ENCODE results near the gene ASIC1.
"Not testable (repeated sequence)": the region's sequence is repeated elsewhere in the genome, so short reads cannot be mapped to it uniquely, and the experiment has no call there.

The ASIC1 gene

DNA sequence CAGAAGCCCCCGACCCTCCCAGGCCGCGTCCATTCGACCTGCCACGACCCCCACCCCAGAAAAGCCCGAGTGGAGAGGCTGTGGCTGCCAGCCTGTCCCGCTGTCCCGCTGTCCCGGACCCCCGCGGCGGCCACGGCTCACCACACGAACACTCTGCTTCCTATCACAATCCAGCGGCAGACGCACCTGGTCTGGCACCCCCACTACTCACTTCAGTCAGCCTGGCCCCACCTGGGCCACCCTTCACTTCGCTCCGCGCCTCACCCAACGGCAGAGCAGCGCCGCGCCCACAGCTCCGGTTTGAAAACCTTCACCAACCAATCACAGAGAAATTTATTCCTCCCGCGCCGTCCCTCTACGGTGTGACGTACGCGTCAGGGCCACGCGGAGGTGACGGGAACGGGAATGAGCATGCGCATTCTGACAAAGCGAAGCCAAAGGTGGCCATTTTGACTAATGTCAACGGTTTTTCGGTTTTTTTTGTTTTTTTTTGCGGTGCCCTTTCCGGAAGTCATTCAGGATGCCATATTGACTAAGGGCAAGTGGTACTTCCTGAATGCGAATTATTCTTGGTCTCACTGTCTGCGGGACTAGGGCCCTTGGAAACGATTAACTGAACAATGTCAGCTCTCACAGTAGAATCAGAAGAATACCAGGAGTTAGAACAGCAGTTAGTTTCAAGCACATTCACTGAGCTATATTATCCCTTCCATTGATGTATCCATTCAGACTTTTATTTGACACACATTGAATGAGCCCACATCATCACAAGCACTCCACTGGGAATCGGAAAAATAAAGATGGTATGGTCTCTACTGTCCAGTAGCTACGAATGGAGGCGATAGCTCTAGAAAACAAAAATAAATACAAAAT, 32.0 kb upstream of the ASIC1 start, which contains the start of gene RACGAP1:
TSS of gene RACGAP1 (minus strand) at position 308 of the 873 bp plus-strand sequence. CDS start 8,779 bp downstream, outside the sequence.
- DNase-seq (ENCODE audit: low spot score), result peak; percentile 98
- TF ChIP-seq, protein P1, sequence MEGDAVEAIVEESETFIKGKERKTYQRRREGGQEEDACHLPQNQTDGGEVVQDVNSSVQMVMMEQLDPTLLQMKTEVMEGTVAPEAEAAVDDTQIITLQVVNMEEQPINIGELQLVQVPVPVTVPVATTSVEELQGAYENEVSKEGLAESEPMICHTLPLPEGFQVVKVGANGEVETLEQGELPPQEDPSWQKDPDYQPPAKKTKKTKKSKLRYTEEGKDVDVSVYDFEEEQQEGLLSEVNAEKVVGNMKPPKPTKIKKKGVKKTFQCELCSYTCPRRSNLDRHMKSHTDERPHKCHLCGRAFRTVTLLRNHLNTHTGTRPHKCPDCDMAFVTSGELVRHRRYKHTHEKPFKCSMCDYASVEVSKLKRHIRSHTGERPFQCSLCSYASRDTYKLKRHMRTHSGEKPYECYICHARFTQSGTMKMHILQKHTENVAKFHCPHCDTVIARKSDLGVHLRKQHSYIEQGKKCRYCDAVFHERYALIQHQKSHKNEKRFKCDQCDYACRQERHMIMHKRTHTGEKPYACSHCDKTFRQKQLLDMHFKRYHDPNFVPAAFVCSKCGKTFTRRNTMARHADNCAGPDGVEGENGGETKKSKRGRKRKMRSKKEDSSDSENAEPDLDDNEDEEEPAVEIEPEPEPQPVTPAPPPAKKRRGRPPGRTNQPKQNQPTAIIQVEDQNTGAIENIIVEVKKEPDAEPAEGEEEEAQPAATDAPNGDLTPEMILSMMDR (IDR thresholded peaks at IDR 0.05; ENCODE audit: borderline replicate concordance, control extremely low read depth, extremely low read depth, insufficient read depth, missing control alignments), result no peak
- in situ Hi-C loops (cut with MboI; ENCODE audit: low sequenced_read_pairs, unreplicated experiment), result no loop called here

DNA sequence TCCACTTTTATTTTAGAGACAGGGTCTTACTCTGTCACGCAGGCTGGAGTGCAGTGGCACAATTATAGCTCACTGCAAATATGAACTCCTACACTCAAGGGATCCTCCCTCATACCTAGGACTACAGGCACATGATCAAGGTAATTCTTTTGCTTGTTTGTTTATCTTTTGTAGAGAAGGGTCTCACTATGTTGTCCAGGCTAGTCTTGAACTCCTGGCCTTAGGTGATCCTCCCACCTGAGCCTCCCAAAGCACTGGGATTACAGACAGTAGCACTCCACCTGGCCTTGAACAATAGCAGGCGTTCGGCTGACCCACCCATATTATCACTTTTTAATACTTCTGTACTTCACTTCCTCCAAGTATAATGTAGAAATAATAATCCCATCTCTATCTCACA, 30.7 kb upstream of the ASIC1 start:
- in situ Hi-C loops (cut with MboI; ENCODE audit: low sequenced_read_pairs, unreplicated experiment), result no loop called here
- TF ChIP-seq, protein P1 (IDR thresholded peaks at IDR 0.05; ENCODE audit: borderline replicate concordance, control extremely low read depth, extremely low read depth, insufficient read depth, missing control alignments), result no peak
- no peak for DNase-seq (ENCODE audit: low spot score)

DNA sequence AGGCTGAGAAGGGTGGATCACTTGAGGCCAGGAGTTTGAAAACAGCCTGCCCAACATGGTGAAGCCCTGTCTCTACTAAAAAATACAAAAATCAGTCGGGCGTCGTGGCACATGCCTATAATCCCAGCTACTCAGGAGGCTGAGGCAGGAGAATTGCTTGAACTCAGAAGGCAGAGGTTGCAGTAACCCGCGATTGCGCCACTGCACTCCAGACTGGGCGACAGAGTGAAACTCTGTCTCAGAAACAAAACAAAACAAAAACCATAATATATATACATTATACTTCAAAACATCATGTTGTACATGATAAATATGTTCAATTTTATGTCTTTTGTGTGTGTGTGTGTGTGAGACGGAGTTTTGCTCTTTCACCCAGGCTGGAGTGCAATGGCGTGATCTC, 26.9 kb upstream of the ASIC1 start:
- DNase-seq (ENCODE audit: low spot score); in situ Hi-C loops (cut with MboI; ENCODE audit: low sequenced_read_pairs, unreplicated experiment): not testable (repeated sequence)

DNA sequence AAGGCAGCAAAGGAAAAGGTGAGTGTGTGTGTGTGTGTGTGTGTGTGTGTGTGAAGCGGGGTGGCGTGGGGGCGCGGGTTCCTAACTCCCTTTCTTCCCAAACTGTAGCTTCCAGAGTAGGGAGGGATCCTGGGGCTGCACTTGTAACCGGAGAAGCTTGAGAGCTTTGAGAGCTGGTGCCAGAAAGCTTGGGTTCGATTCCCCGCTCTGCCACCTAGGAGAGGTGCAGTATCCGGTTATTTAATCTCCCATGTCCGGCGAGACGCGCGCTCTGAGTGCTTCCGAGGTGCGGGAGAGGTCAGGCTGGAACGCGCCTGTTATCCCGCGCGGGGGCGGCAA, 24.9 kb upstream of the ASIC1 start:
- in situ Hi-C loops (cut with MboI; ENCODE audit: low sequenced_read_pairs, unreplicated experiment), result no loop called here
- TF ChIP-seq, protein P1 (IDR thresholded peaks at IDR 0.05; ENCODE audit: borderline replicate concordance, control extremely low read depth, extremely low read depth, insufficient read depth, missing control alignments), result no peak
- no peak for DNase-seq (ENCODE audit: low spot score)

DNA sequence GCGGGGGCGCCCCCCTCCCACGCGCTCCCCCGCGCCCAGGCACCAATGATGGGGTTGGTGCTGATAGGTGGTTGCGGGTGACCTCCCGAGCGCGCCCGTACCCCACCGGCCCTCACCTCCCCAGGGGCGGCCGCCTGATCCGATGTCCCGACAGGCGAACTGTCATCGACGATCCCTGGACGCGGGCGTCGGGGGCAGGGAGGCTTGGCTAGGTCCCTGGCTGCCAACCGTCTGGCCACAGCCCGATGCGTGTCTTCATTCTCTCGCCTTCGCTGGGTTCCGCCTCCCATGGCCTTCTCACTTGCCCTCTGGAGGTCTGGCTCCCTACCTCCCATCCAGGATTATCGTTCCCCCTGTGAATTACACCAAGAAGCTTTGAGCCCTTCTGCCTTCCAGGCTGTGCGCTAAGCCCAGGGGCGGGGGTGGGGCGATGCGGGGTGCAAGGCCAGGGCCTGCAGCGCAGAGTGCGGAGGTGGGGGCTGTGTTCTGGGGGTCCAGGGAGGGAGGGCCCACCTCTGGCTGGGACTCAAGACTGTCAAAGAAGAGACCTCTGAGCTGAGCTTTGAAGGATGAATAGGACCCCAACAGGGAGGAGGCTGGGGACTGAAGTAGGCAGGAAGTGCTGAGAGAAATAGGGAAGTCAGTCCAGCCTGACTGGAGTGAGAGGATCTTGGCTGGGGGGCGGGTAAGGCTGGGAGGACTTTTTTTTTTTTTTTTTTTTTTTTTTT, 24.4 kb upstream of the ASIC1 start:
- DNase-seq (ENCODE audit: low spot score), result peak; percentile 50
- in situ Hi-C loops (cut with MboI; ENCODE audit: low sequenced_read_pairs, unreplicated experiment), result no loop called here
- TF ChIP-seq, protein P1 (IDR thresholded peaks at IDR 0.05; ENCODE audit: borderline replicate concordance, control extremely low read depth, extremely low read depth, insufficient read depth, missing control alignments), result no peak

DNA sequence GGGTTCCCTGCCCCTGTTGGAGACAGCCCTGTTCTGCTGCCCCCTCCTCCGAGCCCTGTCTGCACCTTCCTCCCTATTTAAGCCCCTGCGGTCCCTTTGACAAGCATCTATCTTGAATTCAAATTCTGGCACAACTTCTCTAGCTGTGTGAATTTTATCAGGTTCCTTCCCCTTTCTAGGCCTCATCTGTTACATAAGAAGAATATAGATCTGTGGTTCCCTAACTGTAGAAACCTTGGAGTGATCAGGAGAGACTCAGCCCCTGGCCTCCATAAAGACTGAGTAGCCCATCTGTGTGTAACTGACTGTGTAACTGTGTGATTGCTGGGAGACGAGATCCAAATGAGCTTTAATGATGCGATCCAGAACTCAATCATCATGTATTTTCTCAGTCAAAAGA, 19.1 kb upstream of the ASIC1 start:
- in situ Hi-C loops (cut with MboI; ENCODE audit: low sequenced_read_pairs, unreplicated experiment), result no loop called here
- TF ChIP-seq, protein P1 (IDR thresholded peaks at IDR 0.05; ENCODE audit: borderline replicate concordance, control extremely low read depth, extremely low read depth, insufficient read depth, missing control alignments), result no peak
- no peak for DNase-seq (ENCODE audit: low spot score)
